Anterior cingulate cortex (tissue), 58 donors: ENCODE results near the gene TWSG1.

ENCODE experiments used
- DNase-seq, 58 donors: peaks; one replicate each; lab custom pipeline; 2025; lab: John Stamatoyannopoulos, UW

Gene TWSG1

DNA sequence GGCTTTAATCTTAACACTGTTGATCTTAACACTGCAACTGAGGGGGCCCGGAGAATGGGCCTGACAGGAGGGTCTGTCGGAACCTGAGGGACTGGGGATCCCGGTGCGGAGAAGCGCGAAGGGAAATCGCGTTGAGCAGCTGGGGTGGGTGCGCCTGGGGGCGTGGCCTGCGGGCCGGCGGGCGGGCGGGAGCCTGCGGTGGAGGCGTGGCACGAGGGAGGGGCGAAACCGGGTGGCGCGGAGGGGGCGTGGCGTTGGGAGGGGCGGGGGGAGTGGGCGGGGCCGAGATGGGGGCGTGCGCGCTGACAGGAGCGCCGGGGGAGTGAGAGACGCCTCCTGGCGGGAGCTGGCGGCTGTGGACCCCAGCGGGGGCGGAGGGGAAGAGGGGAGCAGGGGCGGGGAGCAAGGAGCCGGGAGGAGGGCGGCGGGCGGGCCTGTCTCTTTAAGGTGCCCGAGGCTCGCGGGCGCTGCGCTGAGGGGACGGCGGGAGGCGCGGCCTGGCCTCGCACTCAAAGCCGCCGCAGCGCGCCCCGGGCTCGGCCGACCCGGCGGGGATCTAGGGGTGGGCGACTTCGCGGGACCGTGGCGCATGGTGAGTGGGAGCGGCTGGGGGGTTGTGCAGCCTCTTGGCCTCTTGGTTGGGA lies at the start of gene TWSG1:
TSS of gene TWSG1 (plus strand) at position 445 of the 644 bp plus-strand sequence. CDS start 2,457 bp downstream, outside the sequence.
- peak; percentile 35 to 95 (median 89) for DNase-seq

DNA sequence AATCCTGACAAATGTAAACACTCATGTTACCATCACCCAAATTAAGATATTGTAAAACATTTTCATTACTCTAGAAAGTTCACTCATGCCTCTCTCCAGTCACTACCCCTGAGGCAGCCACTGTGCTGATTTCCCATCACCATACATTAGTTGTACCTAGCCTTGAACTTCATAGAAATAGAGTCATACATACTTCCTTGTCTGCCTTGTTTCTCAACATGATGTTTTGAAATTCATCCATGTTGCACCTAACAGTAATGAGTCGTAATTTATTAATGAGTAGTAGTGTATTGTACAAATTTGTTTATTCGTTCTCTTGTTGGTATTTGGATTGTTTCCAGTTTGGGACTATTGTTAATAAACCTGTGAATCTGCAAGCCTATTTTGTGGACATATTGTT lies 49.0 kb upstream of the TWSG1 start:
- no peak for DNase-seq

DNA sequence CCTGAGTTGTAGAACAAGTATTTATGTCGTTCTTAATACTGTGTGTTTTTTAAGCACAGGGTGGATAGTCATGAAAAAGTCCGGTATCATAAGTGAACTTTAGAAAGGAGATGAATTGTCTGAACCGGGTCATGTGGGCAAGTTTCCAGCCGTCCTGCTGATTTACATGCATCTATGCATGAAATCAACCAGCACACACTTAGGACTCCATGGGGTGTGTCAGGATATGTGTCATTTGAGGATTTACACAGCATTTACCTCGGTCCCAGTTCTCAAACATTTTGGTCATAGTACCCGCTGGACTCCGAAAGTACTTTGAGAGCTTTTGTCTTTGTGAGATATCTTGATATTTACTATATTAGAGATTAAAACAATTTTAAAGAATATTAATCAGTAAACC lies 47.5 kb upstream of the TWSG1 start:
- DNase-seq = no peak

DNA sequence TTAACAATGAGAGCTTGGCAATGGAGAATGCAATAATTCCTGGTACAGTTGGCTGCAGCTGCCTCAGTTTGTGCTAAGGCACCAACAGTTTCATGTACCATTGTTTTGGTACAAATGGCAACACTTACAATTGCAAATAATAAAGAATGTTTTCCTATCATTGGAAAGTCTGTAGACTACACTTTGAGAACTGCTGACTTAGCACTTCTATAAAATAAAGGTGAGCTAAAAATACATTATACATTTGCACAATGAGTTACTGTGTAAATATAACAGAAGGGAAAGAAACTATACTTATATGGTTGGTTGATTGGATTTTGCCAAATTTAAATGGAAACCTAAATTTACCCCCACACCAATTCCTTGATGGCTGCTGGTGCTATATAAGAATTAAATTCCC lies 44.9 kb upstream of the TWSG1 start:
- DNase-seq = no peak

DNA sequence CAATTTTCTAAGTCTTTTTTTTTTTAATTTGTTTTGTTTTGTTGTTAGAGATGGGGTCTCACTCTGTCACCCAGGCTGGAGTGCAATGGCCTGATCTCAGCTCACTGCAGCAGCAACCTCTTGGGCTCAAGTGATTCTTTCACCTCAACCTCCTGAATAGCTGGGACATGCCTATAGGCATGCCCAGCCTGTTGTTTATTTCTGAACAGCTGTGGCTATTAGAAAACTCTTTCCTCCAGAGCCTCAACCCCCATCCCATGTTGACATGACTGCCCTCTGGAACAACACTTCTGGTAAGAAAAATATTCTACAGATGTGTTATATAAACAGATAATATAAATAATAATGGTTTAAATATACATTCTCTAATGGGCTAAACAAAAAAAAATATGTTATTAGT lies 44.4 kb upstream of the TWSG1 start:
- no peak for DNase-seq

DNA sequence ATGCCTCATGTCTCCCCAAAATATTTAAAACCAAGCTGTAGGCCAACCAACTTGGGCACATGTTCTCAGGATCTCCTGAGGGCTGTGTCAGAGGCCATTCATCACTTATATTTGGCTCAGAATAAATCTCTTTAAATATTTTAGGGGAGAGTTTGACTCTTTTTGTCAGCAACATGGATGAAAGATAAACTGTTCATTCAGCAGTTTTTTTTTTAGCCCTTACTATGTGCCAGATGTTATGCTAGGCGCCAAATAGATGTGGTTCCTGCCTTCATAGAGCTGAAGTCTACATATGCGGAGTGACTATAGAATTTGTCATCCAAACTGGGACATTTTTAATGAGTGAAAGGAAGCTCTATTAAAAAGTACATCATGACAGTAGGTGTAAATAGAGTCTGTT lies 42.5 kb upstream of the TWSG1 start:
- DNase-seq = no peak

DNA sequence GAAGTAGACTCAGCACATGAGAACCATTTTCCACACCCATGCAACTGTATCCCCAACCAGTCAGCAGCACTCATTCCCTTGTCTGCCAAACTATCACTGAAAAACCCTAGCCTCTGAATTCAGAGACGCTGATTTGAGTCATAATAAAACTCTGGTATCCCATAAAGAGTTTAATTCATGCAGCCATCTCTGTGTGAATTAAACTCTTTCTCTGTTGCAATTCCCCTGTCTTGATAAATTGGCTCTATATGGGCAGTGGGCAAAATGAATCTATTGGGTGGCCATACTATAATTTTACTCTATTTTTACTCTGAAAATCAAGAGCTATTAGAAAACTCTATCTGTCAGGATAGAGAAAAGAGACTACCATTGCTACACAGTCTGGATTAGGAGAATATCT lies 40.6 kb upstream of the TWSG1 start:
- DNase-seq = no peak

DNA sequence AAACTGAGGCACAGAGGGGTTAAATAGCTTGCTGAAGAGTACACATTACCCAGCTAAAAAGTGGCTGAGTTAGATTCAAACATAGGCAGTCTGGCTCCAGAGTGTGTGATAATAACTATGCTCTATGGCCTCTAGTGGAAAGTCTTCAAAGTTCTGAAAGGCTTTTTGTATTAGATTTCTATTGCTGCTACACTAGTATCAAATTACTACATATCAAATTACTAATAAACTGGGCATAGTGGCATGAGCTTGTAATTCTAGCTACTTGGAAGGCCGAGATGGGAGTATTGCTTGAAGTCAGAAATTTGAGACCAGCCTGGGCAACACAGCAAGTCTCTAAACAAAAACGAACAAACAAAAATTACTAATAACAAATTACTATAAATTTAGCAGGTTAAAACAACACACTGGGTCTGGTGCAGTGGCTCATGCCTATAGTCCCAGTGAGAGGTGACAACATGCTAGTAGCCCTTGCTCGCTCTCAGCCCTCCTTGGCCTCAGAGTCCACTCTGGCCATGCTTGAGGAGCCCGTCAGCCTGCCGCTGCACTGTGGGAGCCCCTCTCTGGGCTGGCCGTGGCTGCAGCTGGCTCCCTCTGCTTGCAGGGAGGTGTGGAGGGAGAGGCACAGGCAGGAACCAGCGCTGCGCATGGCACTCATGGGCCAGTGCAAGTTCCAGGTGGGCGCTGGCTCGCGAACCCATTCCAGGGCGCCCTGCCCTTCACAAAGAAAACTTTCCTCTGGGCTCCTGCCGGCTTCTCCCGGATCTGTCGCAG lies 38.2 kb upstream of the TWSG1 start:
- DNase-seq = no peak

DNA sequence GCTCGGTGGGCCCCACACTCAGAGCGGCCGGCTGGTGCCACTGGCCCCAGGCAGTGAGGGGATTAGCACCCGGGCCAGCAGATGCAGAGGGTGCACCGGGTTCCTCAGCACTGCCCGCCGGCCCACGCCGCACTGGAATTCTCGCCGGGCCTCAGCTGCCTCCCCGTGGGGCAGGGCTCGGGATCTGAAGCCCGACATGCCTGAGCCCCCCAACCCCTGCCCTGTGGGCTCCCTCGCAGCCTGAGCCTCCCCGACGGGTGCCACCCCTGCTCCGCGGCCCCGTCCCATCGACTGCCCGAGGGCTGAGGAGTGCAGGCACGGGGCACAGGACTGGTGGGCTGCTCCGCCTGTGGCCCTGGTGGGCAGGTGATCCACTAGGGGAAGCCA lies 37.6 kb upstream of the TWSG1 start:
- no peak for DNase-seq

DNA sequence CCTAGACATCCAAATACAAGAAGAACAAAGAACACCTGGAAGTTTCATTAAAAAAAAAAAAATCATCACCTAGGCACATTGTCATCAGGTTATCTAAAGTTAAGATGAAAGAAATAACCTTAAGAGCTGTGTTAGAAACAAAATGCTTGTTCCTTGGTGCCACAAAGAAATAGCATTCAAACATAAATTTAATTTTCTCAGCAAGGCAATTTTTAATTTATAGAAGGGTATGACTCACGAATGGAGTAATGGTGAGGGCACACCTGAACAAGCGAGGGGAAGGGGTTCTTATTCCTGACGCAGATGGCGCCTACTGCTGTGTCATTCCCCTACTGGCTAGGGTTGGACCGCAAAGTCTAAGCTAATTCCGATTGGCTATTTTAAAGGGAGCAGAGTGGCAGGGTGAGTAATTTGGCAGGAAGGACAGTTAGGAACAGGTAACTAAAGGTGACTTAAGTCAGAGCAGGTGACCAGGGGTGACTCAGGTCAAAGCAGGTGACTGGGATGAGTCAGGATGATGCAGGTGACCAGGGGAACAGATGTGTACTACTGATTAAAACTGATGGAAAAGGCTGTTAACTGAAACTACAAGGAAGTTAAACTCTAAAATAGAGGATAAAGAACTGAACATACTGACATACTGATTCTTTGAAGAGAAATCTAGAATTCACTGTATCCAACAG lies 30.0 kb upstream of the TWSG1 start:
- DNase-seq = no peak

DNA sequence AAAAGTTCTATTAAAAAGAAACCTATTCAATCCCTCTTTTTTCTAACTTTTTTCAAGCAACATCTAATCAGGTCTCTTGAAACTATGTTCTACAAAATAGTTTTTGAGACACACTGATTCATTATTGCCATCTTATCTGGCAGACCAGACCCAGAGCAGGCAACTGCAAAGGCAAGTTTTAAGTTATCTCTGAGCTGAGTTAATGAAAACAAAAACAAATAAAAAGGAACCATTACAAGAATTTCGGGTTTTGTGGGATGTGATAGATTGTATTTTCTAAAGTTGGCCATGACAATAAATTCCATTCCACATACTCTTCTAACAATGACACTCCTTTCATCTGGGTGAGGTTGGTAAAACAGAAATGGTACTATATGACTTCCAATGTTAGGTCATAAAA lies 15.2 kb upstream of the TWSG1 start:
- no peak for DNase-seq

DNA sequence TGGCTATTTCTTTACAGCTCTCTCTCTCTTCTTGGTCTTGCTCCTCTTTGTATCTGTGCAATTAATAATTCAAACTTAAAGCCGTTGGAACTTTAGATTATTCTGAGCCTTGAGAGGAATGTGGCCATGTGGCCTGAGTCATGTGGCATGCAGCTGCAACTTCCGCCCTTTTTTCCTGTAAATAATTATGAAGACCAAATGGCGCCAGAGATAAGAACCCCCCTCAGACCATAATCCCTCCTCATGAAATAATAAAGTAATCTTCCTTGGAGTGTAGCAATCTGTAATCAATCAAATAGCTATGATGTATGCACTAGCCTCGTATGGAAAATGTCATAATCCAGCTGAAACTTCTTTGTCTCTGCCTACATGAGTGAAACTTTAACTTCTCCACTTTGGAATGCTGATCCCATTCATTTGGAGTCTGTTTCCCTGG lies 13.5 kb upstream of the TWSG1 start:
- DNase-seq = no peak

DNA sequence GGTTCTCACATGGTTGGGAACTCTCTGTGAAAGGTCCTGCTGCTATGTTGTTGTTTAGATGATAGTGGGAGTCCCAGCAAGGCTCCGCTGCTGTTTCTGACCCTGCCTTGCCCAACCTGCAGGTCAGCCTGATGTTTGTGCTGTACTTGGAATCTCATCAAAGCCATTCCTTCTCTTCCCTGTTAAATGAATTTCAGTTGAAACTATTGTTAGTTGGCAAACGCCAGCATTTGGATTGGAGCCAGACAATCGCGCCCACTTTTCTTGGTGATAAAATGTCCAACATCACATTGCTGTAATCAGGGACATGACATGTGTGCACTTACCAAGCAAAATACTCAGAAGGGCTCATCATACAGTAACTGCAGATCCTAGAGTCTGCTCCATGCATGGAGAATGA lies 12.8 kb upstream of the TWSG1 start:
- no peak for DNase-seq

DNA sequence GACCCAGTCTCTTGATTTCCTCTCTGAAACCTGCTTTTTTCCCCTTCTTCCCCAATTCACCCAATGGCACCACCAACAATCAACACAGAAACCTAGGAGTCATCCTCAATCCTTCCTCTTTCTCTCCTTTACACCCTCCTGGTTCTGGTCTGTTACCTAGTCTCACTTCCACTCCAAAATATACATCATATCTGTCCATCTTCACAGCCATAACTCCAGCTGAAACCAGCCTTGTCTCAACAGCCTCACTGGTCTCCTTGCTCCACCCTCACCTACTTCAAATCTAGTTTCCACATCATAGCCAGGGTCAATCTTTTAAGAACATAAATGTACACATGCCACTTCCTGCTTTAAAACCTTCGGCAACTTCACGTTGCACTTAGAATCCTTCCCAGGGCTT lies 11.8 kb upstream of the TWSG1 start:
- DNase-seq = no peak

DNA sequence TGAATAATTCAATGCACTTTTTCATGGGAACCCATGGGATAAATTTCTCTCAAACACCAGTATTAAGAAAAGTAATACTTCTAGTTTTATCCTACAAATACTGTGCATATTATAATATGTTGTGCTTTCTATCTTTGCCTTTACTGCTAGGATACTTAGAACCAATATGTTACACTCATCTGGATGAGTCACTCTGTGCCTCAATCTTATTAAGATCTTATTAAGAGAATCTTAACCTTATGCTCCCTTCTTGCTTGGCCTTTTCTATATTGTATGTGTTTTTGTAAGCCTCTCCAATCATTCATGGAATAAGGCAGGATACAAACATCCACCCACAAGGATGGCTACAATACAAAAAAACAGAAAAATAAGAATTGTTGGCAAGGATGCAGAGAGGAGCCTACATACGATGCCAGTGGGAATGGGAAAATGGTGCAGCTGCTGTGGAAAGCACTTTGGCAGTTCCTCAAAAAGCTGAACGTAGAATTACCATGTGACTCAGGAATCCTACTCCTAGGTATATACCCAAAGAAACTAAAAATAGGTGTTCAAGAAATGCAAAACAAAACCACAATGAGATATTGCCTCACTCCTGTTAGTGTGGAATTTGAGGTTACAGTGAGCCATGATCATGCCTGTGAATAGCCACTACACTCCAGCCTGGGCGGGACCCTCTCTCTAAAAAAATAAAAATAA lies 10.7 kb upstream of the TWSG1 start:
- DNase-seq = no peak

DNA sequence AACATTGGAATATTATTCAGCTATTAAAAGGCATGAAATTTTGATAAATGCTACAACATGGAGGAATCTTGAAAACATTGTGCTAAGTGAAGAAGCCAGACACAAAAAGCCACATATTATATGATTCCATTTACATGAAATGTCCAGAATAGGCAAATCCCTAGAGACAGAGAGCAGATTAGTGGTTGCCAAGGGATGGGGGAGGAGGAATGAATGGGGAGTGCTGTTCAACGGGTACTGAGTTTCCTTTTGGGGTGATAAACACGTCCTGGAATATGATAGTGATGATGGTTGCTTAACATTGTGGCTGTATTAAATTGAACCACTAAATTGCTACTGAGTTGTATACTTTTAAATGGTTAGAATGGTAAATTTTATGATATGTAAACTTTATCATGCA lies 8.9 kb upstream of the TWSG1 start:
- DNase-seq = no peak

DNA sequence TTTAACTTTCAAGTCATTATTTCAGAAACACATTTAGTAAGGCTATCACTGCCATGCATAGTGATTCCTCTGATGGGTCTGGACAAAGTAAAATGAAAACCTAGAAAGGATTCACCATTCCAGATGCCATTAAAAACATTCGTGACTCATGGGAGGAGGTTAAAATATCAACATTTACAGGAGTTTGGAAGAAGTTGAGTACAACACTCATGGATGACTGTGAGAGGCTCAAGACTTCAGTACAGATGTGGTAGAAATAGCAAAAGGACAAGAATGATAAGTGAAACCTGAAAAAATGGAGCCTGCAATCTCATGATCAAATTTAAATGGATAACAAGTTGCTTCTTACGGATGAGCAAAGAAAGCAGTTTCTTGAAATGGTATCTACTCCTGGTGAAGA lies 5.8 kb upstream of the TWSG1 start:
- no peak for DNase-seq

DNA sequence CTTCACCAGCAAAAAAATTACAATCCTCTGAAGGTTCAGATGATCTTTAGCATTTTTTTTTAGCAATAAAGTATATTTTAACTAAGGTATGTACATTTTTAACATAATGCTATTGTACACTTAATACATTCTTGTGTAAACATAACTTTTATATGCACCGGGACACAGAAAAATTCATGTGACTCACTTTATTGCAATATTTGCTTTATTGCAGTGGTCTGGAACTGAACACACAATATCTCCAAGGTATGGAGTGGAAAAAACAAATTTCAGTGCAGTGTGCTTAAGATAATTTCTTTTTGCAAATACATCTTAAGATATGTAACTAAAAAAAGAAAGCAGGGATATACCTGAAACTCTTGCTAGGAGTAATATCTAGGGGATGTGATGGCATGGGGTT lies 5.1 kb upstream of the TWSG1 start:
- no peak for DNase-seq

DNA sequence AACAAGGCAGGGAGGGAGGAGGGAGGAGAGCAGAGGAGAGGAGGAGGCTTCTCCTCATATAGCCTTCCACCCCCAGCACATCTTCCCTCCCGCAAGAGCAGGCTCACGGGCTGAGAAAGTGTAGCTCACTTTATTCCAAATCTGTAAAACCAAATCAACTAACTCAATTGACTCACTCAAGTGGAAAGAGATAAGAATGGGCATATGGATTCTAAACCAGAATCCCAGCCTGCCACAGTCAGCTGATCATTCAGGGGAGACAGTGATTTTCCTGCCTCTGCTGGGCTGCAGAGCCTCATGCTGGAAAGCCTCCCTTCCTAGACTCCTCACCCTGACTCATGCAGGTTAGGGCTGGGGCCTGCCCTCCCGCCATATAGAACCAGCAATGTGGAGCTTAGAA lies 4.2 kb upstream of the TWSG1 start:
- DNase-seq = no peak

DNA sequence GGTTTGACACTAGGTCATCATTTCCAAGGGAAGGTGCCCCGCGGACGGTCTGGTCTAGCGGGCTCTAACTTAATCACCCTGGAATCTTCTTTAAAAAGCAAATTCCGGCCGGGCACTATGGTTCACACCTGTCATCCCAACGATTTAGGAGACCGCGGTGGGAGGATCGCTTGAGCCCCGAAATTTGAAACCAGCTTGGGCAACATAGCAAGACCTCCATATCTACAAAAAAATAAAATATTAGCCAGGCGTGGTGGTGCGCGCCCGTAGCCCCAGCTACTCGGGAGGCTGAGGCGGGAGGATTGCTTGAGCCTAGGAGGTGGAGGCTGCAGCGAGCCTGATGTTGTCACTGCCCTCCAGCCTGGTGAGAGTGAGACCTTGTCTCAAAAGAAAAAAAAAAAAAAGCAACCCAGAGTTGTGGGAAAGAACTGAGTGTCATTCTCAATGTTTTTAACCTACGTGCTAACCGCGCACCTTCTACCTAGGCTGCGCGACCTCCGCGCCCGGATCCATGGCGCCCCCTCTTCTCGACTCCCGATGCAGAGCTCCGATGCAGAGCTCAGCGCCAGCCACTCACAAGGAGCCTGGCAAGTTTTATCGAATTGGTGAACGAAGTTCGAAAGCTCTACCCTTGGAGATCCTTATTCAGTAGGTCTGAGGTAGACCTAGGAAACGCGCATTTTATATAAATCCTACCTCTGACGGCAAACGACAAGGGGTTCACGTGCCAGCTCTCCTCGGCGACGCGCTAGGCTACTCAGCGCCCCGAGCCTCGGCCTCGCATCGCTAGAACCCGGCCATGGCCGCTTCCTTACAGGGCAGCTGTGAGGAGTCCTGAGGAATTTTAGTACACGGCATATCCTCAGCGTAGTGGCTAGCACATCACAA lies 888 bp upstream of the TWSG1 start:
- peak in 14 of 58 donors; percentile 21 to 81 (median 36) for DNase-seq
